ENCODE measurements around the gene KIAA0040.

KIAA0040 gene

GRCh38 chr1:175185903-175186302 lies 6.7 kb downstream of the KIAA0040 start:
- Histone ChIP-seq H3K79me2 (ENCODE audit: control insufficient read depth, insufficient read depth, low read length, unreplicated experiment) (no peaks in the 10 kb centered on the region), H2AFZ (ENCODE audit: low read length, unreplicated experiment) (no peak overlapping the region), H3K27me3 (ENCODE audit: insufficient read depth, low read length) (peaks cover 16% of the 10 kb centered on the region), H3K36me3 (ENCODE audit: insufficient read depth, low read length) (no peaks in the 10 kb centered on the region), H3K4me1 (ENCODE audit: control insufficient read depth, insufficient read depth, low read length, unreplicated experiment) (no peaks in the 10 kb centered on the region), H3K4me3 (ENCODE audit: low read depth, low read length) (no peak overlapping the region), H3K27ac (ENCODE audit: low read depth, low read length) (no peak overlapping the region)

- H3K27me3 ChIP-seq (ENCODE audit: insufficient read depth, low read length) = peaks cover 6% of the 10 kb centered on the region; the same call in 1 of the 2 replicates
- H3K4me1 ChIP-seq (ENCODE audit: control insufficient read depth, insufficient read depth, low read length, unreplicated experiment) = no peaks in the 10 kb centered on the region
- no peak overlapping the region for H3K4me3 ChIP-seq (ENCODE audit: low read depth, low read length)
- H2AFZ ChIP-seq (ENCODE audit: low read length, unreplicated experiment) = no peak overlapping the region
- no peak overlapping the region for H3K27ac ChIP-seq (ENCODE audit: low read depth, low read length)
- H3K36me3 ChIP-seq (ENCODE audit: insufficient read depth, low read length) = no peaks in the 10 kb centered on the region
- no peaks in the 10 kb centered on the region for H3K79me2 ChIP-seq (ENCODE audit: control insufficient read depth, insufficient read depth, low read length, unreplicated experiment)
Measured at GRCh38 chr1:175183586-175183985, 9.0 kb downstream of the KIAA0040 start.

DNA sequence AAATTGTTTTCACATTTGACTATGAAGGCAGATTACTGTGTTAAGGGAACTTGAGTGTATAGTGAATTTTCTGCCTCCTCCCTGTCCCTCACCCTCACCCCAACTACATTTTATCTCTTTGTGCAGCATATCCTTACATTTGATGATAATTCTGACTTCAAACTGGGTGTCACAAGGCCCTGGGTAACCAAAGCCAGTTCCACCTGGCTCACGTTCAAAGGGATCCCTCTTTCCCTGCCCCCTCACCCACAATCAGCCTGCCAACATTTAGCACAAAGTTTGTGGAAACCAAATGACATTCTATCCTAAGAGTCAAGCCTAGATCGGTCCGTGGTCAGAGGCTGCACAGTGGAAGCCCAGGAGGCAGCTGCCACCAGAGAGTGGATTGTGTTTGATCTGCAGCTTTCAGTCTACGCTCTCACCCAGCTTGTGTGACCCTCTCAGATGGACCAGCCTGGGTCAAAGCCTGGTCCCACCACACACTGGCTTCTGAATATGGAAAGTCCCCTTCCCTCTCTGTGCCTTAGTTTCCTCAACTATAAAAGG lies 10.3 kb downstream of the KIAA0040 start:
- Histone ChIP-seq H3K36me3 (ENCODE audit: insufficient read depth, low read length) (no peaks in the 10 kb centered on the region), H3K79me2 (ENCODE audit: control insufficient read depth, insufficient read depth, low read length, unreplicated experiment) (no peaks in the 10 kb centered on the region), H3K4me3 (ENCODE audit: low read depth, low read length) (no peak overlapping the region), H3K4me1 (ENCODE audit: control insufficient read depth, insufficient read depth, low read length, unreplicated experiment) (no peaks in the 10 kb centered on the region), H3K27ac (ENCODE audit: low read depth, low read length) (no peak overlapping the region), H2AFZ (ENCODE audit: low read length, unreplicated experiment) (no peak overlapping the region), H3K27me3 (ENCODE audit: insufficient read depth, low read length) (peaks cover 6% of the 10 kb centered on the region; the same call in 1 of the 2 replicates)

DNA sequence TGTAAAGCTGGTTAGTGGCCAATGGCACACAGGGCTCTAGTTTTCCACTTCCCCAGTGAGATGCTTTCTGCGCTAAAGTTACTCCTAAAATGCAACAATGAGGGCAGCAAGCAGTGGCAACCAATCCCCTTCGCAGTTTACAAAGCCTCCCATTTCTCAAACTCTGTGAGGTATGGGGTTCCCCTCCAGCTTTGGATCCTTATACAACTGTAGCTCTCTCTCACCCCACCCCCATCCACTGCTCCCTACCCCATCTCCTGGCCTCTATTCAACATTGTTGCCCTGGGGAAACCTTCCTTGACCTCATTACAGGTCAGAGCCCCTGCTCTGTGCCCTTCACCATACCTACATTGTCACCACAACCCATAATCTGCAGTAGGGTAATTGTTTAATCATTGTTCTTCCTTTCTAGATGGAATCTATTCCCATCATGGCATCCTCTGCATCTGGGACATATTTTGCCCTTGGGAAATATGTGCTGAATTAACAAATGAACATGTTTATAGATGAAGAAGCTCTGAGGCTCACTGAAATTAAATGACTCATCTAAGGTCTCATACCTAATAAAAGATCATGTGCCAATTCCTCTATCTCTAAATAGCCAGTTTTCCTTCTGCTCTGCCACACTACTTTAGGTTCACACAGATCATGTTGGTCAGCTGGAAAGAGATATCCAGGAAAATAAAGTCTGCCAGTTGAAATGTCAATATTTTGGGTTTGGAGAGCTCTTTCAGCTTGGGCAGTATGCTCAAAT lies 12.6 kb downstream of the KIAA0040 start:
- H3K79me2 ChIP-seq (ENCODE audit: control insufficient read depth, insufficient read depth, low read length, unreplicated experiment) = no peaks in the 10 kb centered on the region
- H2AFZ ChIP-seq (ENCODE audit: low read length, unreplicated experiment) = no peak overlapping the region
- no peaks in the 10 kb centered on the region for H3K36me3 ChIP-seq (ENCODE audit: insufficient read depth, low read length)
- no peaks in the 10 kb centered on the region for H3K27me3 ChIP-seq (ENCODE audit: insufficient read depth, low read length)
- no peak overlapping the region for H3K27ac ChIP-seq (ENCODE audit: low read depth, low read length)
- H3K4me1 ChIP-seq (ENCODE audit: control insufficient read depth, insufficient read depth, low read length, unreplicated experiment) = no peaks in the 10 kb centered on the region
- H3K4me3 ChIP-seq (ENCODE audit: low read depth, low read length) = no peak overlapping the region

DNA sequence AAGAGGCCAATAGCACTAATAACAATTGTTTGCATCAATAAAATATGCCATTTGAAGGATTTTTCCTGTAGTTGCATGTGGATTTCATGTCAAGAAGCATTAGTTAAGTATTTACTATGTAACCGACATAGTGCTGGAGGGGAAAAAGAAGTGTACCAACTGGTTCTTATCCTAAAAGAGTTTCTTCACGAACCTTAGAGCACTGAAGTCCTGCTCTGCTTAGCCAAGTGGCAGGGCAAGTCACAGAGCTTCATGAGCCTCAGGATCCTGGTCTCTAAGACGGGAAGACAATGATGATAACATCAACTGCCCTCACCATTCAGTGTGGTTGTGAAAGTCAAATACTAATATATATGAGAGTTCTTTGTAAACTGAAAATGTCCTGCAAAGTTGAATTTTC lies 14.1 kb downstream of the KIAA0040 start:
- Histone ChIP-seq H3K27me3 (ENCODE audit: insufficient read depth, low read length) (no peaks in the 10 kb centered on the region), H3K36me3 (ENCODE audit: insufficient read depth, low read length) (no peaks in the 10 kb centered on the region), H3K79me2 (ENCODE audit: control insufficient read depth, insufficient read depth, low read length, unreplicated experiment) (no peaks in the 10 kb centered on the region), H3K27ac (ENCODE audit: low read depth, low read length) (no peak overlapping the region), H3K4me3 (ENCODE audit: low read depth, low read length) (no peak overlapping the region), H3K4me1 (ENCODE audit: control insufficient read depth, insufficient read depth, low read length, unreplicated experiment) (no peaks in the 10 kb centered on the region), H2AFZ (ENCODE audit: low read length, unreplicated experiment) (no peak overlapping the region)

- Histone ChIP-seq H3K4me1 (ENCODE audit: control insufficient read depth, insufficient read depth, low read length, unreplicated experiment) (no peaks in the 10 kb centered on the region), H3K27ac (ENCODE audit: low read depth, low read length) (no peak overlapping the region), H3K79me2 (ENCODE audit: control insufficient read depth, insufficient read depth, low read length, unreplicated experiment) (no peaks in the 10 kb centered on the region), H3K4me3 (ENCODE audit: low read depth, low read length) (no peak overlapping the region), H3K27me3 (ENCODE audit: insufficient read depth, low read length) (no peaks in the 10 kb centered on the region), H3K36me3 (ENCODE audit: insufficient read depth, low read length) (no peaks in the 10 kb centered on the region), H2AFZ (ENCODE audit: low read length, unreplicated experiment) (no peak overlapping the region)
Measured at GRCh38 chr1:175178056-175178455, 14.5 kb downstream of the KIAA0040 start.

DNA sequence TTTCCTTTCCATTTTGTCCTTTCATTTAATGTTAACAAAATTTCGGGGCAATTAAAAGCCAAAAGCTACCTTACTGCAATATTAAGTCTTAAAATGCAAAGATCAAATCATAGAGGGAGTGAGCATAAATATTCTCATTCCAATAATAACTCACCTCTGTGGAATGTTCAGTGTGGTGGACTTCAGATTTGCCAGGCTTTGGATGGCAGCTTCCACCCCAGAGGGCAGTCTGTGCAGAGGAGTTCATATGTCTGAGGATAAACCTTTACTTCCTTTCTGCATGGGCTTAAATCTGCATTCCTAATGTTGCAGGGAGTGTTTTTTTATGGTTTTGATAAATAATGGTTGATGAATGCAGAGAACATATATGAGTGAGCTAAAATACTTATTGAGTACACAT lies 16.3 kb downstream of the KIAA0040 start:
- H3K27ac ChIP-seq (ENCODE audit: low read depth, low read length) = no peak overlapping the region
- no peaks in the 10 kb centered on the region for H3K27me3 ChIP-seq (ENCODE audit: insufficient read depth, low read length)
- no peaks in the 10 kb centered on the region for H3K36me3 ChIP-seq (ENCODE audit: insufficient read depth, low read length)
- no peaks in the 10 kb centered on the region for H3K79me2 ChIP-seq (ENCODE audit: control insufficient read depth, insufficient read depth, low read length, unreplicated experiment)
- H2AFZ ChIP-seq (ENCODE audit: low read length, unreplicated experiment) = no peak overlapping the region
- no peaks in the 10 kb centered on the region for H3K4me1 ChIP-seq (ENCODE audit: control insufficient read depth, insufficient read depth, low read length, unreplicated experiment)
- H3K4me3 ChIP-seq (ENCODE audit: low read depth, low read length) = no peak overlapping the region

GRCh38 chr1:175174309-175175102 lies 18.1 kb downstream of the KIAA0040 start:
- H3K79me2 ChIP-seq (ENCODE audit: control insufficient read depth, insufficient read depth, low read length, unreplicated experiment) = no peaks in the 10 kb centered on the region
- H3K27me3 ChIP-seq (ENCODE audit: insufficient read depth, low read length) = no peaks in the 10 kb centered on the region
- H3K27ac ChIP-seq (ENCODE audit: low read depth, low read length) = no peak overlapping the region
- no peak overlapping the region for H3K4me3 ChIP-seq (ENCODE audit: low read depth, low read length)
- no peaks in the 10 kb centered on the region for H3K36me3 ChIP-seq (ENCODE audit: insufficient read depth, low read length)
- no peak overlapping the region for H2AFZ ChIP-seq (ENCODE audit: low read length, unreplicated experiment)
- no peaks in the 10 kb centered on the region for H3K4me1 ChIP-seq (ENCODE audit: control insufficient read depth, insufficient read depth, low read length, unreplicated experiment)

DNA sequence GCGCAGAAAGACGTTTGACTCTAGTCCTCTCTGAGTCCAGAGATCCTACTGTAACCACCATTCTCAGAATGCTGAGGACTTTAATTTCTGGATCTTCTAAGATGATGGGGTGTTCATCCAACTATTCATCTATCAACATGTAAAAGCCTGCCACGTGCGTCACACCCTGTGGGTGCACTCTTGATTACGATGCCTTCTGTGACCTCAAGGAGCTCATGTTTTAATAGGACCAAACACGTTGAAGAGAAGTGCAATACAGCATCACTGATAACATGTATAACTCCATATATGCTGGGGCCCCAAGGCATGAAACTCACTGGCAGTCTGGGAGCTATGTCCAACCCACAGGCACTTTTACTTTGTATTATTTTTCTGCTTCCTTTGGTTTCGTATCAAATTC lies 19.0 kb downstream of the KIAA0040 start:
- Histone ChIP-seq H3K27ac (ENCODE audit: low read depth, low read length) (no peak overlapping the region), H3K4me1 (ENCODE audit: control insufficient read depth, insufficient read depth, low read length, unreplicated experiment) (no peaks in the 10 kb centered on the region), H3K36me3 (ENCODE audit: insufficient read depth, low read length) (no peaks in the 10 kb centered on the region), H2AFZ (ENCODE audit: low read length, unreplicated experiment) (no peak overlapping the region), H3K27me3 (ENCODE audit: insufficient read depth, low read length) (no peaks in the 10 kb centered on the region), H3K79me2 (ENCODE audit: control insufficient read depth, insufficient read depth, low read length, unreplicated experiment) (no peaks in the 10 kb centered on the region), H3K4me3 (ENCODE audit: low read depth, low read length) (no peak overlapping the region)

DNA sequence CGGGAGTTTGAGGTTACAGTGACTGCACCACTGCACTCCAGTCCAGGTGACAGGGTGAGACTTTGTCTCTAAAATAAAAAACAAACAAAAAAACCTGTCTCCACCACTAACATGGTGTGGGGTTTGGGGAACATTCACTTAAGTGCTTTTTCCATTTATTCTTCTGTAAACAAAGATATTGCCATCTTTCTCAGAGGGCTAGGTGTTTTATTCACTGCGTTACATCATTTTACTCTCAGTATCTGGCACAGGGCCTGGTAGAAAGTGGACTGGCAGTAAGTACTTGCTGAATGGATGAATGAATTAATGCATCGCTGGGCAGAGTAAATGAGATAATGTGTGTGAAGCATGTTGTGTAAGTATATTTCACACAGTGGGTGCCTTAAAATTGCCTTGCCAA lies 20.1 kb downstream of the KIAA0040 start:
- H3K79me2 ChIP-seq (ENCODE audit: control insufficient read depth, insufficient read depth, low read length, unreplicated experiment) = no peaks in the 10 kb centered on the region
- H3K27me3 ChIP-seq (ENCODE audit: insufficient read depth, low read length) = no peaks in the 10 kb centered on the region
- H3K4me3 ChIP-seq (ENCODE audit: low read depth, low read length) = no peak overlapping the region

More for the DNA sequence above, 20.1 kb downstream of the KIAA0040 start:
- no peaks in the 10 kb centered on the region for H3K4me1 ChIP-seq (ENCODE audit: control insufficient read depth, insufficient read depth, low read length, unreplicated experiment)
- H3K36me3 ChIP-seq (ENCODE audit: insufficient read depth, low read length) = no peaks in the 10 kb centered on the region
- H3K27ac ChIP-seq (ENCODE audit: low read depth, low read length) = no peak overlapping the region
- no peak overlapping the region for H2AFZ ChIP-seq (ENCODE audit: low read length, unreplicated experiment)
